ENCODE data around the gene ASB5. TPM values are rescaled to one million over a fixed set of nuclear protein-coding genes. Genes with fewer than 3 reads are reported as not detected.

The ASB5 gene
- total RNA-seq, 1 donor from 2014 or later = not detected

- Mint-ChIP-seq H3K27ac (no peak overlapping the region), H3K9me3 (no peaks in the 10 kb centered on the region), H3K4me3 (no peak overlapping the region), H3K4me1 (no peaks in the 10 kb centered on the region), H3K27me3 (peaks cover 1% of the 10 kb centered on the region), H3K36me3 (ENCODE audit: low read depth) (no peaks in the 10 kb centered on the region)
- intact Hi-C loops (cut with micrococcal nuclease) = no loop called here
- DNase-seq = no peak
Observed at GRCh38 chr4:176266026-176266425, 3.0 kb downstream of the ASB5 start.

GRCh38 chr4:176262243-176262642, 6.8 kb downstream of the ASB5 start:
- Mint-ChIP-seq H3K36me3 (ENCODE audit: low read depth) (no peaks in the 10 kb centered on the region), H3K27ac (no peak overlapping the region), H3K4me1 (no peaks in the 10 kb centered on the region), H3K9me3 (no peaks in the 10 kb centered on the region), H3K4me3 (no peak overlapping the region), H3K27me3 (no peaks in the 10 kb centered on the region)
- DNase-seq = no peak
- intact Hi-C loops (cut with micrococcal nuclease) = no loop called here

- no peaks in the 10 kb centered on the region for H3K4me1 Mint-ChIP-seq
- no peaks in the 10 kb centered on the region for H3K9me3 Mint-ChIP-seq
- H3K27me3 Mint-ChIP-seq = no peaks in the 10 kb centered on the region
- no peak overlapping the region for H3K27ac Mint-ChIP-seq
- H3K36me3 Mint-ChIP-seq (ENCODE audit: low read depth) = no peaks in the 10 kb centered on the region
- DNase-seq = no peak
- intact Hi-C loops (cut with micrococcal nuclease) = no loop called here
- no peak overlapping the region for H3K4me3 Mint-ChIP-seq
Observed at GRCh38 chr4:176261481-176261880, 7.5 kb downstream of the ASB5 start.

GRCh38 chr4:176261018-176261417, 8.0 kb downstream of the ASB5 start:
- H3K4me1 Mint-ChIP-seq = no peaks in the 10 kb centered on the region
- no peaks in the 10 kb centered on the region for H3K27me3 Mint-ChIP-seq

GRCh38 chr4:176259330-176260090, 9.5 kb downstream of the ASB5 start:
- Mint-ChIP-seq H3K36me3 (ENCODE audit: low read depth) (no peaks in the 10 kb centered on the region), H3K27ac (no peak overlapping the region), H3K4me1 (no peaks in the 10 kb centered on the region), H3K27me3 (no peaks in the 10 kb centered on the region), H3K4me3 (no peak overlapping the region), H3K9me3 (no peaks in the 10 kb centered on the region)
- no peak for DNase-seq
- intact Hi-C loops (cut with micrococcal nuclease) = no loop called here

More at GRCh38 chr4:176261018-176261417, 8.0 kb downstream of the ASB5 start:
- Mint-ChIP-seq H3K9me3 (no peaks in the 10 kb centered on the region), H3K4me3 (no peak overlapping the region), H3K36me3 (ENCODE audit: low read depth) (no peaks in the 10 kb centered on the region), H3K27ac (no peak overlapping the region)
- intact Hi-C loops (cut with micrococcal nuclease) = no loop called here
- no peak for DNase-seq

GRCh38 chr4:176258135-176258534, 10.9 kb downstream of the ASB5 start:
- Mint-ChIP-seq H3K36me3 (ENCODE audit: low read depth) (no peaks in the 10 kb centered on the region), H3K27me3 (no peaks in the 10 kb centered on the region), H3K27ac (no peak overlapping the region), H3K4me1 (no peaks in the 10 kb centered on the region), H3K4me3 (no peak overlapping the region), H3K9me3 (no peaks in the 10 kb centered on the region)
- no peak for DNase-seq
- intact Hi-C loops (cut with micrococcal nuclease) = no loop called here

GRCh38 chr4:176256921-176257320, 12.1 kb downstream of the ASB5 start:
- Mint-ChIP-seq H3K4me1 (no peaks in the 10 kb centered on the region), H3K9me3 (no peaks in the 10 kb centered on the region), H3K4me3 (no peak overlapping the region), H3K27me3 (no peaks in the 10 kb centered on the region), H3K27ac (no peak overlapping the region), H3K36me3 (ENCODE audit: low read depth) (no peaks in the 10 kb centered on the region)
- DNase-seq = no peak
- intact Hi-C loops (cut with micrococcal nuclease) = no loop called here

- no peak for DNase-seq
- no peaks in the 10 kb centered on the region for H3K9me3 Mint-ChIP-seq
- intact Hi-C loops (cut with micrococcal nuclease) = no loop called here
- no peaks in the 10 kb centered on the region for H3K27me3 Mint-ChIP-seq
- no peaks in the 10 kb centered on the region for H3K36me3 Mint-ChIP-seq (ENCODE audit: low read depth)
- H3K4me1 Mint-ChIP-seq = no peaks in the 10 kb centered on the region
- no peak overlapping the region for H3K4me3 Mint-ChIP-seq
- no peak overlapping the region for H3K27ac Mint-ChIP-seq
Observed at GRCh38 chr4:176242764-176243347, 26.2 kb downstream of the ASB5 start.

GRCh38 chr4:176241703-176242102, 27.3 kb downstream of the ASB5 start:
- intact Hi-C loops (cut with micrococcal nuclease) = no loop called here
- H3K4me1 Mint-ChIP-seq = no peaks in the 10 kb centered on the region
- H3K9me3 Mint-ChIP-seq = no peaks in the 10 kb centered on the region
- DNase-seq = peak; percentile 23
- H3K27me3 Mint-ChIP-seq = no peaks in the 10 kb centered on the region
- no peaks in the 10 kb centered on the region for H3K36me3 Mint-ChIP-seq (ENCODE audit: low read depth)
- H3K4me3 Mint-ChIP-seq = no peak overlapping the region
- no peak overlapping the region for H3K27ac Mint-ChIP-seq

- Mint-ChIP-seq H3K36me3 (ENCODE audit: low read depth) (no peaks in the 10 kb centered on the region), H3K4me1 (no peaks in the 10 kb centered on the region), H3K27ac (no peak overlapping the region), H3K4me3 (no peak overlapping the region), H3K9me3 (no peaks in the 10 kb centered on the region), H3K27me3 (no peaks in the 10 kb centered on the region)
- DNase-seq = no peak
- intact Hi-C loops (cut with micrococcal nuclease) = no loop called here
Observed at GRCh38 chr4:176238826-176239225, 30.2 kb downstream of the ASB5 start.

GRCh38 chr4:176238157-176238610, 30.8 kb downstream of the ASB5 start:
- H3K27me3 Mint-ChIP-seq = no peaks in the 10 kb centered on the region
- no peaks in the 10 kb centered on the region for H3K4me1 Mint-ChIP-seq
- no peaks in the 10 kb centered on the region for H3K9me3 Mint-ChIP-seq
- no peaks in the 10 kb centered on the region for H3K36me3 Mint-ChIP-seq (ENCODE audit: low read depth)
- intact Hi-C loops (cut with micrococcal nuclease) = no loop called here
- H3K4me3 Mint-ChIP-seq = no peak overlapping the region
- H3K27ac Mint-ChIP-seq = no peak overlapping the region
- no peak for DNase-seq

GRCh38 chr4:176236946-176237345, 32.1 kb downstream of the ASB5 start:
- intact Hi-C loops (cut with micrococcal nuclease) = no loop called here
- H3K4me1 Mint-ChIP-seq = no peaks in the 10 kb centered on the region
- H3K27me3 Mint-ChIP-seq = no peaks in the 10 kb centered on the region
- H3K9me3 Mint-ChIP-seq = no peaks in the 10 kb centered on the region
- H3K4me3 Mint-ChIP-seq = no peak overlapping the region
- no peaks in the 10 kb centered on the region for H3K36me3 Mint-ChIP-seq (ENCODE audit: low read depth)
- no peak for DNase-seq
- H3K27ac Mint-ChIP-seq = no peak overlapping the region

- Mint-ChIP-seq H3K27ac (no peak overlapping the region), H3K9me3 (no peaks in the 10 kb centered on the region), H3K36me3 (ENCODE audit: low read depth) (no peaks in the 10 kb centered on the region), H3K4me3 (no peak overlapping the region), H3K4me1 (no peaks in the 10 kb centered on the region), H3K27me3 (no peaks in the 10 kb centered on the region)
- intact Hi-C loops (cut with micrococcal nuclease) = no loop called here
- DNase-seq = no peak
Observed at GRCh38 chr4:176230836-176231235, 38.2 kb downstream of the ASB5 start.

- Mint-ChIP-seq H3K4me1 (no peaks in the 10 kb centered on the region), H3K27me3 (no peaks in the 10 kb centered on the region), H3K27ac (no peak overlapping the region), H3K9me3 (no peaks in the 10 kb centered on the region), H3K4me3 (no peak overlapping the region), H3K36me3 (ENCODE audit: low read depth) (no peaks in the 10 kb centered on the region)
- DNase-seq = no peak
- intact Hi-C loops (cut with micrococcal nuclease) = no loop called here
Observed at GRCh38 chr4:176229645-176230044, 39.4 kb downstream of the ASB5 start.

GRCh38 chr4:176226736-176227135, 42.3 kb downstream of the ASB5 start:
- Mint-ChIP-seq H3K4me1 (no peaks in the 10 kb centered on the region), H3K9me3 (no peaks in the 10 kb centered on the region), H3K27ac (no peak overlapping the region), H3K27me3 (no peaks in the 10 kb centered on the region), H3K36me3 (ENCODE audit: low read depth) (no peaks in the 10 kb centered on the region), H3K4me3 (no peak overlapping the region)
- intact Hi-C loops (cut with micrococcal nuclease) = no loop called here
- DNase-seq = no peak

Data from activated CD4-positive, alpha-beta T cell treated with anti-CD3 and anti-CD28 coated beads, Interleukin-2, amount 10 ng/mL, durations not matched to agents 24 days and 14 days (primary cell).